IMR-90 (cell line): ENCODE measurements around the gene CFAP97D2. TPM values are rescaled to one million over a fixed set of nuclear protein-coding genes. Genes with fewer than 3 reads are reported as not detected.

ENCODE experiments used
- ATAC-seq: fragments of 200-7000 bp; cut with Tn5 transposase; 2 replicates; pipeline ENCODE4 v1.9.1; 2020; ENCODE audit warnings: low read depth, mild to moderate bottlenecking, moderate library complexity
- BruUV-seq: library from RNA; stranded (reverse); fragments of 400-500 nt; replicated peaks from 2 replicates; lab custom pipeline; 2021; lab: Mats Ljungman, UMichigan
- CTCF ChIA-PET: fragments of 300-600 bp; formaldehyde crosslinking; extraction: SDS; loops from one replicate; lab custom pipeline; 2021; ENCODE audit warnings: antibody characterized with exemption; lab: Yijun Ruan, JAX
- POLR2A ChIA-PET: fragments of 300-600 bp; sonication (Branson Sonifier 250); formaldehyde crosslinking; loops from one replicate; lab custom pipeline; 2022; ENCODE audit warnings: antibody characterized with exemption; ENCODE audit not compliant: unreplicated experiment; lab: Charles Lee
- DNase-seq: peaks from one replicate; pipeline ENCODE4 v3.0.0; 2013
- H2AFZ ChIP-seq: replicated peaks from 2 replicates; pipeline ENCODE3; 2013; ENCODE audit warnings: low read length, mild to moderate bottlenecking; ENCODE audit not compliant: poor library complexity
- H2AK5ac ChIP-seq: 2 replicates; pipeline ENCODE4 v1.6.1; 2013; ENCODE audit warnings: low read depth, low read length, inconsistent platforms
- H2AK9ac ChIP-seq: replicated peaks from 2 replicates; pipeline ENCODE3; 2013; ENCODE audit warnings: mild to moderate bottlenecking, low read depth, low read length, moderate library complexity; ENCODE audit not compliant: poor library complexity
- H2BK120ac ChIP-seq: 2 replicates; pipeline ENCODE4 v1.6.1; 2013; ENCODE audit warnings: low read depth, low read length, inconsistent platforms
- H2BK15ac ChIP-seq: 3 replicates; pipeline ENCODE4 v1.6.1; 2013; ENCODE audit warnings: low read depth, low read length, inconsistent platforms
- H2BK20ac ChIP-seq: 2 replicates; pipeline ENCODE4 v1.6.1; 2013; ENCODE audit warnings: low read depth, mild to moderate bottlenecking, inconsistent platforms, low read length, moderate library complexity
- H2BK5ac ChIP-seq: 2 replicates; pipeline ENCODE4 v1.6.1; 2013; ENCODE audit warnings: mild to moderate bottlenecking, low read depth, low read length, inconsistent platforms; ENCODE audit not compliant: poor library complexity, severe bottlenecking
- H3K14ac ChIP-seq: replicated peaks from 2 replicates; pipeline ENCODE4 v1.6.1; 2013; ENCODE audit warnings: low read depth, low read length, inconsistent platforms
- H3K18ac ChIP-seq: 2 replicates; pipeline ENCODE4 v1.6.1; 2013; ENCODE audit warnings: low read depth, low read length, control low read depth
- H3K23ac ChIP-seq: 2 replicates; pipeline ENCODE4 v1.6.1; 2013; ENCODE audit warnings: low read depth, low read length, inconsistent platforms
- H3K27ac ChIP-seq: 2 replicates; pipeline ENCODE4 v1.5.1; 2013; ENCODE audit warnings: mild to moderate bottlenecking, control low read depth, low read length; ENCODE audit not compliant: insufficient read depth
- H3K27me3 ChIP-seq: 2 replicates; pipeline ENCODE4 v1.6.1; 2013; ENCODE audit warnings: low read length; ENCODE audit not compliant: control insufficient read depth, insufficient read depth
- H3K36me3 ChIP-seq: 2 replicates; pipeline ENCODE4 v1.6.1; 2013; ENCODE audit warnings: low read length, mixed read lengths; ENCODE audit not compliant: control insufficient read depth, insufficient read depth
- H3K4ac ChIP-seq: 2 replicates; pipeline ENCODE4 v1.6.1; 2013; ENCODE audit warnings: low read depth, low read length, inconsistent platforms
- H3K4me1 ChIP-seq: 2 replicates; pipeline ENCODE4 v1.6.1; 2013; ENCODE audit warnings: low read length, mixed read lengths; ENCODE audit not compliant: control insufficient read depth, insufficient read depth
- H3K4me2 ChIP-seq: 2 replicates; pipeline ENCODE4 v1.6.1; 2013; ENCODE audit warnings: low read depth, mild to moderate bottlenecking, control low read depth, low read length, moderate library complexity
- H3K4me3 ChIP-seq: 2 replicates; pipeline ENCODE4 v1.5.1; 2013; ENCODE audit warnings: low read depth, mild to moderate bottlenecking, control low read depth, low read length, moderate library complexity; ENCODE audit not compliant: insufficient read depth
- H3K56ac ChIP-seq: 2 replicates; pipeline ENCODE4 v1.6.1; 2013; ENCODE audit warnings: low read length, inconsistent platforms; ENCODE audit not compliant: insufficient read depth; ENCODE audit errors: extremely low read depth
- H3K79me1 ChIP-seq, 2 experiments: 2 replicates each; pipeline ENCODE4 v1.6.1; 2013; ENCODE audit warnings: low read length in 2 of 2, inconsistent platforms in 1 of 2, low read depth in 1 of 2
- H3K9ac ChIP-seq: 2 replicates; pipeline ENCODE4 v1.6.1; 2013; ENCODE audit warnings: low read depth, low read length, control low read depth
- H3K9me1 ChIP-seq: 2 replicates; pipeline ENCODE4 v1.6.1; 2013; ENCODE audit warnings: low read length, inconsistent platforms; ENCODE audit not compliant: insufficient read depth
- H3K9me3 ChIP-seq: 2 replicates; pipeline ENCODE4 v1.6.1; 2013; ENCODE audit warnings: low read length; ENCODE audit not compliant: control insufficient read depth, insufficient read depth
- H4K20me1 ChIP-seq: 2 replicates; pipeline ENCODE4 v1.6.1; 2013; ENCODE audit warnings: low read length, inconsistent platforms; ENCODE audit not compliant: insufficient read depth
- H4K5ac ChIP-seq: 2 replicates; pipeline ENCODE4 v1.6.1; 2013; ENCODE audit warnings: mild to moderate bottlenecking, low read depth, low read length, control low read depth
- H4K8ac ChIP-seq, 2 experiments: 2 replicates each; pipeline ENCODE4 v1.6.1; 2013; ENCODE audit warnings: low read depth in 2 of 2, low read length in 2 of 2, control low read depth in 1 of 2, inconsistent platforms in 1 of 2
- H4K91ac ChIP-seq: 2 replicates; pipeline ENCODE4 v1.6.1; 2013; ENCODE audit warnings: low read depth, low read length, inconsistent platforms; ENCODE audit not compliant: insufficient read depth
- BHLHE40 ChIP-seq: fragments of 150-350 bp; IDR thresholded peaks from 2 replicates; pipeline ENCODE4 v1.6.1; 2016; ENCODE audit warnings: mild to moderate bottlenecking, low read depth, low read length
- CEBPB ChIP-seq: IDR thresholded peaks from 2 replicates; pipeline ENCODE4 v1.6.1; 2012; ENCODE audit warnings: low read depth, low read length, improper control_type of control experiment
- CHD1 ChIP-seq: IDR thresholded peaks from 2 replicates; pipeline ENCODE4 v1.6.1; 2012; ENCODE audit warnings: low read depth, low read length, improper control_type of control experiment
- CTCF ChIP-seq: conservative IDR thresholded peaks from 2 replicates; pipeline ENCODE4 v1.5.1; 2012; ENCODE audit warnings: mild to moderate bottlenecking, low read depth, low read length, improper control_type of control experiment
- FOS ChIP-seq: fragments of 150-350 bp; IDR thresholded peaks from 2 replicates; pipeline ENCODE4 v1.6.1; 2016; ENCODE audit warnings: low read depth, low read length
- MAFK ChIP-seq: IDR thresholded peaks from 2 replicates; pipeline ENCODE4 v1.6.1; 2012; ENCODE audit warnings: low read depth, low read length, improper control_type of control experiment
- MAZ ChIP-seq: IDR thresholded peaks from 2 replicates; pipeline ENCODE4 v1.6.1; 2012; ENCODE audit warnings: low read depth, mild to moderate bottlenecking, low read length, improper control_type of control experiment, moderate library complexity, borderline replicate concordance
- MXI1 ChIP-seq: IDR thresholded peaks from 2 replicates; pipeline ENCODE4 v1.6.1; 2012; ENCODE audit warnings: low read depth, mild to moderate bottlenecking, low read length, moderate library complexity, borderline replicate concordance
- NFE2L2 ChIP-seq: fragments of 150-350 bp; IDR thresholded peaks from 2 replicates; pipeline ENCODE4 v1.6.1; 2016; ENCODE audit warnings: low read depth, mild to moderate bottlenecking, low read length
- POLR2A ChIP-seq: IDR thresholded peaks from 2 replicates; pipeline ENCODE4 v1.6.1; 2012; ENCODE audit warnings: mild to moderate bottlenecking, low read depth, low read length
- RAD21 ChIP-seq: IDR thresholded peaks from 2 replicates; pipeline ENCODE4 v1.6.1; 2012; ENCODE audit warnings: low read length, improper control_type of control experiment
- RCOR1 ChIP-seq: IDR thresholded peaks from 2 replicates; pipeline ENCODE4 v1.6.1; 2012; ENCODE audit warnings: mild to moderate bottlenecking, low read length, improper control_type of control experiment; ENCODE audit not compliant: insufficient replicate concordance
- RFX5 ChIP-seq: IDR thresholded peaks from 2 replicates; pipeline ENCODE4 v1.8.0; 2012; ENCODE audit warnings: low read depth, mild to moderate bottlenecking, low read length, moderate library complexity
- SMC3 ChIP-seq: fragments of 150-350 bp; IDR thresholded peaks from 2 replicates; pipeline ENCODE4 v1.6.1; 2016; ENCODE audit warnings: low read depth, mild to moderate bottlenecking, antibody characterized with exemption, low read length, moderate library complexity
- USF2 ChIP-seq: fragments of 150-350 bp; IDR thresholded peaks from 2 replicates; pipeline ENCODE4 v1.6.1; 2017; ENCODE audit warnings: mild to moderate bottlenecking, antibody characterized with exemption, low read length, low read depth
- WGBS, 2 experiments: methylation state at CpG; one replicate each; pipeline versions ENCODE4 v1.1.5 to v1.1.7; 2013; ENCODE audit warnings: missing lambda C conversion rate in 2 of 2; ENCODE audit not compliant: insufficient read length in 1 of 2; ENCODE audit errors: extremely low coverage in 2 of 2; 5-methylcytosine and 5-hydroxymethylcytosine counted together
- dilution Hi-C: fragments of 300-500 bp; cut with HindIII; formaldehyde crosslinking; loops from one replicate; pipeline ENCODE4 v1.14.3; 2018; ENCODE audit warnings: low sequenced_read_pairs; ENCODE audit not compliant: unreplicated experiment
- in situ Hi-C: fragments of 300-500 bp; cut with MboI; formaldehyde crosslinking; loops from 3 replicates; pipeline ENCODE4 v1.14.3; 2019; ENCODE audit warnings: low sequenced_read_pairs, inconsistent platforms, mixed read lengths
- intact Hi-C: fragments of 100-400 bp; cut with micrococcal nuclease; formaldehyde crosslinking; loops from 2 replicates; pipeline ENCODE4 v1.10.0; 2022
- polyA plus RNA-seq, 3 experiments: library from polyadenylated mRNA; depleted of rRNA; stranded (reverse); fragments of >200 nt; gene quantifications; 2 replicates each; pipeline ENCODE4 v1.2.3, GENCODE V29; 2012; ENCODE audit warnings: low replicate concordance in 1 of 3
- total RNA-seq: library from RNA; depleted of rRNA; stranded (reverse); fragments of >200 nt; gene quantifications from 2 replicates; pipeline ENCODE4 v1.2.3, GENCODE V29; 2012
- TF ChIP-seq, protein P1 (sequence below): fragments of 150-350 bp; IDR thresholded peaks from 2 replicates; pipeline ENCODE4 v1.6.1; 2016; ENCODE audit warnings: low read depth, mild to moderate bottlenecking, low read length, moderate library complexity, borderline replicate concordance

Gene CFAP97D2
- total and polyA plus RNA-seq, 2 of the 4 experiments (the other 2 are of a cell fraction), result not detected

GRCh38 chr13:114260814-114261213 lies 81.8 kb downstream of the CFAP97D2 start:
- CTCF ChIA-PET, result no interaction called here
- POLR2A ChIA-PET, result no interaction called here
- no peak overlapping the region for H3K23ac ChIP-seq
- no peak overlapping the region for H4K5ac ChIP-seq
- H3K27me3 ChIP-seq, result no peaks in the 10 kb centered on the region
- no peak overlapping the region for H3K4ac ChIP-seq
- intact Hi-C loops (no loop called here), dilution Hi-C loops (no loop called here), in situ Hi-C loops (no loop called here)
- no peak overlapping the region for H2BK20ac ChIP-seq
- no peak overlapping the region for H3K9ac ChIP-seq
- H3K4me2 ChIP-seq, result no peak overlapping the region
- no peak overlapping the region for H2BK15ac ChIP-seq
- TF ChIP-seq FOS, result no peak
- no peak for TF ChIP-seq RAD21
- TF ChIP-seq BHLHE40, result no peak
- no peak for TF ChIP-seq RFX5
- no peak for TF ChIP-seq MAFK
- no peak for TF ChIP-seq MXI1
- TF ChIP-seq CEBPB, result no peak
- no peak for TF ChIP-seq SMC3
- no peak for TF ChIP-seq CTCF
- TF ChIP-seq NFE2L2, result no peak
- TF ChIP-seq CHD1, result no peak
- no peak for TF ChIP-seq MAZ
- TF ChIP-seq USF2, result no peak
- no peak for TF ChIP-seq RCOR1
- TF ChIP-seq, protein P1, sequence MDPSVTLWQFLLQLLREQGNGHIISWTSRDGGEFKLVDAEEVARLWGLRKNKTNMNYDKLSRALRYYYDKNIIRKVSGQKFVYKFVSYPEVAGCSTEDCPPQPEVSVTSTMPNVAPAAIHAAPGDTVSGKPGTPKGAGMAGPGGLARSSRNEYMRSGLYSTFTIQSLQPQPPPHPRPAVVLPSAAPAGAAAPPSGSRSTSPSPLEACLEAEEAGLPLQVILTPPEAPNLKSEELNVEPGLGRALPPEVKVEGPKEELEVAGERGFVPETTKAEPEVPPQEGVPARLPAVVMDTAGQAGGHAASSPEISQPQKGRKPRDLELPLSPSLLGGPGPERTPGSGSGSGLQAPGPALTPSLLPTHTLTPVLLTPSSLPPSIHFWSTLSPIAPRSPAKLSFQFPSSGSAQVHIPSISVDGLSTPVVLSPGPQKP, result no peak
- TF ChIP-seq POLR2A, result no peak
- no peak overlapping the region for H2AK5ac ChIP-seq
- DNase-seq (no peak), ATAC-seq (no peak)
- no TSS peak for BruUV-seq
- no CpG with 5 or more reads among the region's 3 CpGs for WGBS, 2 experiments
- peaks cover 42% of the 10 kb centered on the region for H3K36me3 ChIP-seq
- no peak overlapping the region for H2AK9ac ChIP-seq
- no peak overlapping the region for H3K56ac ChIP-seq
- H3K18ac ChIP-seq, result no peak overlapping the region
- peaks cover 8% of the 10 kb centered on the region; the same call in 1 of the 2 replicates for H3K9me1 ChIP-seq
- no peak overlapping the region for H4K8ac ChIP-seq
- H2BK120ac ChIP-seq, result no peak overlapping the region
- H3K4me3 ChIP-seq, result no peak overlapping the region
- H3K79me1 ChIP-seq, result peaks cover 30 to 45% of the 10 kb centered on the region in 2 experiments
- H3K9me3 ChIP-seq, result no peaks in the 10 kb centered on the region
- no peak overlapping the region for H4K91ac ChIP-seq
- 0 out of 2 replicates have a peak, but pooled peaks cover 5% of the 10 kb centered on the region for H4K20me1 ChIP-seq
- H3K14ac ChIP-seq, result no peak overlapping the region
- no peak overlapping the region for H2AFZ ChIP-seq
- peaks cover 5% of the 10 kb centered on the region for H3K4me1 ChIP-seq
- H3K27ac ChIP-seq, result no peak overlapping the region
- no peak overlapping the region for H2BK5ac ChIP-seq
